HEK293T (cell line): ENCODE data around the gene PHACTR3.

Source experiments
- CTCF ChIA-PET: fragments of 350-600 bp; formaldehyde crosslinking; extraction: SDS; loops from one replicate; lab custom pipeline; 2021; ENCODE audit warnings: antibody characterized with exemption, inconsistent platforms; lab: Yijun Ruan, JAX
- POLR2A ChIA-PET: fragments of 350-600 bp; formaldehyde crosslinking; extraction: SDS; loops from one replicate; lab custom pipeline; 2020; ENCODE audit warnings: antibody characterized with exemption, inconsistent platforms; lab: Yijun Ruan, JAX
- DNase-seq: peaks from one replicate; pipeline ENCODE4 v3.0.0; 2012; ENCODE audit warnings: mixed read lengths; ENCODE audit errors: extremely low spot score
- ARNT ChIP-seq: fragments of 450-650 bp; IDR thresholded peaks from 2 replicates; pipeline ENCODE4 v1.6.1; 2017; ENCODE audit warnings: mild to moderate bottlenecking
- BHLHE40 ChIP-seq: fragments of 450-650 bp; IDR thresholded peaks from 2 replicates; pipeline ENCODE4 v1.6.1; 2016; ENCODE audit warnings: mild to moderate bottlenecking, moderate library complexity, borderline replicate concordance
- CTBP1 ChIP-seq: fragments of 450-650 bp; IDR thresholded peaks from 2 replicates; pipeline ENCODE4 v1.6.1; 2016; ENCODE audit warnings: borderline replicate concordance
- ELF4 ChIP-seq: fragments of 450-650 bp; IDR thresholded peaks from 2 replicates; pipeline ENCODE4 v1.6.1; 2017; ENCODE audit warnings: antibody characterized with exemption
- FOXA1 ChIP-seq: fragments of 450-650 bp; IDR thresholded peaks from 2 replicates; pipeline ENCODE4 v1.6.1; 2016; ENCODE audit warnings: mild to moderate bottlenecking
- FOXK2 ChIP-seq: fragments of 450-650 bp; IDR thresholded peaks from 2 replicates; pipeline ENCODE4 v1.6.1; 2016; ENCODE audit warnings: mild to moderate bottlenecking
- FOXM1 ChIP-seq: fragments of 450-650 bp; IDR thresholded peaks from 2 replicates; pipeline ENCODE4 v1.6.1; 2017; ENCODE audit warnings: mild to moderate bottlenecking, borderline replicate concordance
- HDGF ChIP-seq: fragments of 450-650 bp; IDR thresholded peaks from 2 replicates; pipeline ENCODE4 v1.6.1; 2017; ENCODE audit warnings: antibody characterized with exemption, borderline replicate concordance
- L3MBTL2 ChIP-seq: fragments of 450-650 bp; conservative IDR thresholded peaks from 2 replicates; pipeline ENCODE4 v1.6.1; 2016; ENCODE audit warnings: mild to moderate bottlenecking
- LEF1 ChIP-seq: fragments of 450-650 bp; IDR thresholded peaks from 2 replicates; pipeline ENCODE4 v1.6.1; 2017; ENCODE audit warnings: mild to moderate bottlenecking, borderline replicate concordance
- NFRKB ChIP-seq: fragments of 450-650 bp; IDR thresholded peaks from 2 replicates; pipeline ENCODE4 v1.6.1; 2016; ENCODE audit warnings: mild to moderate bottlenecking, moderate library complexity
- SP1 ChIP-seq: fragments of 450-650 bp; IDR thresholded peaks from 2 replicates; pipeline ENCODE4 v1.6.1; 2017
- SUZ12 ChIP-seq: fragments of 450-650 bp; IDR thresholded peaks from 2 replicates; pipeline ENCODE4 v1.6.1; 2016; ENCODE audit warnings: mild to moderate bottlenecking
- TARDBP ChIP-seq: fragments of 450-650 bp; IDR thresholded peaks from 2 replicates; pipeline ENCODE4 v1.6.1; 2016
- ZNF384 ChIP-seq: fragments of 450-650 bp; IDR thresholded peaks from 2 replicates; pipeline ENCODE4 v1.6.1; 2016
- TF ChIP-seq, protein P1 (sequence below): fragments of 450-650 bp; IDR thresholded peaks from 2 replicates; pipeline ENCODE4 v1.6.1; 2016

PHACTR3 gene

DNA sequence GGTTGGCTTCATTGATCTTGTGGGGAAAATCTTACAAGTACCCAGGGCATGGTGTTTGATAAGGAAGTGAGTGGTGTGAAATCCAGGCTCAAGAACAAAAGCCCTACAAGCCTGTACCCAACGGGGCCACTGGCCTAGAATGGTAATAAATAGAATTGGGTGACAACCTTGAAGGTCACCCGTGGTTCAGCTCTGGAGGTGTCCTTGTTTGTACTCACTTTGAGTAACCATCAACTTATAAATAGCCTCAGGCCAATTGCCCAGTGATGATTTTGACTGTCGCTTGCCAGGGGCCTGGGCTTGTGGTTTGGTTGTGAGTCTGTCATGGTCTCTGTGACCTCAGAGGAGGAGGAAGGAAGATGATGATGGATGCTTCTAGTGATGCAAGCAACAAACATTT, 87.8 kb downstream of the PHACTR3 start:
- no peak for DNase-seq
- POLR2A ChIA-PET: no interaction called here
- TF ChIP-seq BHLHE40 (no peak), SP1 (no peak), ARNT (no peak), LEF1 (no peak), FOXM1 (no peak)
- CTCF ChIA-PET: no interaction called here

DNA sequence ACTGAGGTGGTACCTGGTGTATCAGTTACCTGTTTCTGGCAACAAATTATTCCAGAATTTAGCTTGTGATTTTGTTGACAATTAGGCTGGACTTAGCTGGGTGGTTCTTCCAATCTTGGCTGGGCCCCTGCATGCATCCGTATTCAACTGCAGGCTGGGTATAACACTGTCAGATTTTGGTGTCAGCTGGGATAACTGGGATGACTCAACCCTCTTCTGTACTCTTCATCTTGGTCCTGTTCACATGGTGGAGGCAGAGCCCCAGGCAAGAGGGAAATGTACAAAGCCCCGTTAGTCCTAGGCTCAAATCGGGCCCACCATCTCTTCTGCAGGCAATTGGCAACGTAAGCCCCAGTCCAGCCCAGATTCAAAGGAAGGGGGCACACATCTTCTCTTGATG, 89.2 kb downstream of the PHACTR3 start:
- POLR2A ChIA-PET: no interaction called here
- no peak for TF ChIP-seq BHLHE40
- no peak for TF ChIP-seq SUZ12
- no peak for TF ChIP-seq NFRKB
- TF ChIP-seq HDGF: no peak
- TF ChIP-seq LEF1: no peak
- no peak for TF ChIP-seq FOXK2
- TF ChIP-seq TARDBP: no peak
- no peak for TF ChIP-seq FOXM1
- TF ChIP-seq, protein P1, sequence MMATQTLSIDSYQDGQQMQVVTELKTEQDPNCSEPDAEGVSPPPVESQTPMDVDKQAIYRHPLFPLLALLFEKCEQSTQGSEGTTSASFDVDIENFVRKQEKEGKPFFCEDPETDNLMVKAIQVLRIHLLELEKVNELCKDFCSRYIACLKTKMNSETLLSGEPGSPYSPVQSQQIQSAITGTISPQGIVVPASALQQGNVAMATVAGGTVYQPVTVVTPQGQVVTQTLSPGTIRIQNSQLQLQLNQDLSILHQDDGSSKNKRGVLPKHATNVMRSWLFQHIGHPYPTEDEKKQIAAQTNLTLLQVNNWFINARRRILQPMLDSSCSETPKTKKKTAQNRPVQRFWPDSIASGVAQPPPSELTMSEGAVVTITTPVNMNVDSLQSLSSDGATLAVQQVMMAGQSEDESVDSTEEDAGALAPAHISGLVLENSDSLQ: no peak
- no peak for TF ChIP-seq CTBP1
- no peak for TF ChIP-seq SP1
- TF ChIP-seq L3MBTL2: no peak
- TF ChIP-seq FOXA1: no peak
- TF ChIP-seq ARNT: no peak
- no peak for TF ChIP-seq ELF4
- no peak for TF ChIP-seq ZNF384
- no peak for DNase-seq
- CTCF ChIA-PET: no interaction called here

DNA sequence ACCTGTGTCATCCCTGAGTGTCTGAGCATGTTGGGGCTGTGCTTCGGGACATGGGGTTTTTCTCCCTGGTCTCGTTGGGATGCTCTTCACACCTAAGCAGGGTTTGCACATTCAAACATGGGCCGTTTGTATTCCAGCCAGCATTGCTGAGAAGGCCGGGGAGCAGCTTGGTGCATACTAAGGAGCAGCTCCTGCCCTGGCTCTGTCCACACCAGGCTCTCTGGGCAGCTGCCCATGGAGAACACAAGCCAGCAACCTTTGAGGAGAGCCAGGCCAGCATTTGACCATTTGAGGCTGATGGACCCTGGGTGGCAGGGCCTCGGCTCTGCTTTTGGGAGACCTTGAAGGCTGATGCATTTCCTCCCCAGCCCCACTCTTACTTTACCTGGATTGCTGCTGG, 92.1 kb downstream of the PHACTR3 start:
- no peak for DNase-seq
- ChIA-PET POLR2A (no interaction called here), CTCF (no interaction called here)

DNA sequence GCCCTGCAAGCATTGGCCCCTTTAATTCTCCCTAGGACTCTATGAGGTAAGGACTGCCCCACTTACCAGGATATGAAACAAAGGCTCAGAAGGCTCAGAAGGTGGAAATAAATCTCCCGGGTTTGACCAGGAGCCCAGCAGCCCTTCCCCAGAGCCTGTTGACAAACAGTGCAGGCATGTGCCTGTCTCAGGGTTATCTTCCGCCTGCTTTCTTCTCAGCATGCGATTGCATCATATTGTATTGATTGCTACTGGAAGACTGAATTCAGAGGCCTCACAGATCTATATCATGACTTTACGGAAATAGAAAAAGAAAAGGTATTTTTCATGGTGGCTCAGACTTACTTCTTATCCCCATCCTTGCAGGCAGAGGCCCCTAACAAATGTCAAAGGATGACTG, 92.7 kb downstream of the PHACTR3 start:
- ChIA-PET POLR2A (no interaction called here), CTCF (no interaction called here)
- TF ChIP-seq CTBP1 (no peak), FOXM1 (no peak), ARNT (no peak), SP1 (no peak), L3MBTL2 (no peak), HDGF (no peak), FOXK2 (no peak), TARDBP (no peak), SUZ12 (no peak), BHLHE40 (no peak), ELF4 (no peak)
- no peak for DNase-seq

More for the DNA sequence above, 92.1 kb downstream of the PHACTR3 start:
- TF ChIP-seq ARNT (no peak), HDGF (no peak), BHLHE40 (no peak), ELF4 (no peak), FOXA1 (no peak), CTBP1 (no peak), SP1 (no peak), NFRKB (no peak)

DNA sequence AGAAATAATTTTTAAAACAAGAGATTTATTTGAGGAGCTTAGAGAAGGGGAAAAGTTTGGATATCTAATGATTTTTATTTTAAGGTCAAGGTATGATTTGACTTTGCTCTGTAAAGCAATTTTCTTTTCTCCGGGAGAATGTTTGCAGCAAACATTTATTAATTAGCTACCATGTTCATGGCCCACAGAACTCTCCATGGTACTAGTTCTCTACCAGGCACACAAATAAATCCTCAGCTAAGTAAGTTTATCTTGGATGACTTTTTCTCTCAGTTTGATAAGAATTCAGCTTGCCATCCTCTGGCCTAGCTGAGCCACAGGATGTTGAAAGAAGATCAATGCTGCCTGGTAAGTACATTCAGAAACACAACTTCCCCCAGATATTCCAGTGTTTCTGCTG, 94.3 kb downstream of the PHACTR3 start:
- no peak for DNase-seq
- no peak for TF ChIP-seq ARNT
- no peak for TF ChIP-seq NFRKB
- CTCF ChIA-PET: no interaction called here
- POLR2A ChIA-PET: no interaction called here

DNA sequence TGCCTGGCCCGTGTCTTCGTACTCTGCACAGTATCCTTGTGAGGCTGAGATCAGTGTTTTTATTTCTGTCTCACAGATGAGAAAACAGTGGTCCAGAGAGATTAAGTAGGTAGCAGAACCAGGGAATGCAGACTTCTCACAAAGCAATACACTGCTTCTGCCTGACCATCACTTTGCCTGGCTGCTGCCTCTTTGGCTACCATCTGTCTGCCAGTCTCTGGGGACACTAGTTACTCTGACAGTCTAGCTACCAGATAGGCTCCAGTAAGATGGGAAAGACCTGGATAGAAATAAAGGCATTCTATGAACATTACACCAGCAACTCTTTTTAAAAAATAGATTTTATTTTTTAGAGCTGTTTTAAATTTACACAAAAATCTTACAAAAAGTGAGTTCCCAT, 96.9 kb downstream of the PHACTR3 start:
- POLR2A ChIA-PET: no interaction called here
- DNase-seq: no peak
- CTCF ChIA-PET: no interaction called here
- TF ChIP-seq TARDBP (no peak), FOXK2 (no peak), CTBP1 (no peak), BHLHE40 (no peak), NFRKB (no peak), FOXM1 (no peak), HDGF (no peak), ELF4 (no peak), SUZ12 (no peak)

DNA sequence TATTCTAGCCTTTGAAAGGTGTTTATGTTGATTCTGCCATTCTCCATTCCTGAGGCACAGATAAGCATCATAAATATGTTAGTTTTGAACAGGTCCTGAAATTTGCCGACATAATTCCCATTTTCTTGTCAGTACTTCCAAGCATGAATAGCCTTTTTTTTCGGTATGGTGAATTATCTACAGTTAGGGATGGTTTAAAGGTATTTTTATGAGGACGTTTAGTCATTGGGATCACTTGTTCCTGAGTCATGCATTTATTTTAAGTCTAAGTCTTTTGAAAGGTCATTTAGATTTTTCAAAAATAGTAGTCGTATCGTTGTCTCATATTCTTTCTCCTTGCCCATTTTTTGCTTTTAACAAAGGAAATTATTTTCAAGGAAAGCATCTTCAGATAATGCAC, 98.7 kb downstream of the PHACTR3 start:
- POLR2A ChIA-PET: no interaction called here
- TF ChIP-seq BHLHE40 (no peak), HDGF (no peak), CTBP1 (no peak)
- DNase-seq: no peak
- CTCF ChIA-PET: no interaction called here

DNA sequence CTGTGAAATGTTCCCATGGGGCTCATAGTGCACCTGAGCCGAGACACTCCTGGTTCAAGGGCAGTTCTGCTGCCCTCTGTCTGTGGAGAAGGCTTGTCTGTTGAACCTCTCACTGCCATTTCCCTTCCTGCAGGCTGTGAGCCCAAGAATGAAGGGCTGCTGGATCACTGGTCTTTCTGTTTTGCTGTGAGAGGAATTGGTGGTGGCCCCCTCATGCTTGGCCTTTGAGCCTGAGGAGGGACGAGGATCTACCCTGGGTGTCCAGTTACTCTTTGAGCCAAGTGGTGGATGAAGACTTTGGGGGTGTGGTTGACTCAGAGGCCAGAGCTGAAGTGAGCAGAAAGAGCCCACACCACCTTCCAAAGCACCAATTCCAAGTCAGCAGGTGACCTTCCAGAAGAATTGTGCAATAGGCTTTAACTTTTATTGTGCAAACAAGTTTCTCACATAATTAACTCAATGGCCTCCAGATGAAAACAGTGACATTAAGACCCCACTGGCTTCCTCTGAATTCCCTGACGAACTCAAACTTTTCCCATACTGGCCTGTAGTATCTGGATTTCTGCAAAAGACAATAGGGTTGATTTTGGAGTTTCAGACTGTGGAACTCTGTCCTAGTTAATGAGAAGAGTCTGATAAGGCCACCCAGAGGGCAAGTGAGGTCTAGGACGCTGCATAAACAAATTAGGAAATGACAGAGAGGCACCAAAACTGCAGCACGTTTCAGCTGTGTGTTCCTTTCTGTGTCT, 101.5 kb downstream of the PHACTR3 start:
- no peak for DNase-seq
- ChIA-PET CTCF (interaction anchor here (1.1 kb wide), 1 partner anchor 41 kb away, joined by 3 read pairs; no protein-coding TSS in a partner anchor), POLR2A (no interaction called here)
- no peak for TF ChIP-seq LEF1
- TF ChIP-seq HDGF: no peak
- TF ChIP-seq NFRKB: no peak
- no peak for TF ChIP-seq FOXA1
- no peak for TF ChIP-seq SUZ12
- TF ChIP-seq SP1: no peak
- TF ChIP-seq, protein P1: no peak
- no peak for TF ChIP-seq FOXM1
- TF ChIP-seq FOXK2: no peak
- no peak for TF ChIP-seq CTBP1
- no peak for TF ChIP-seq ELF4
- TF ChIP-seq ZNF384: no peak
- TF ChIP-seq BHLHE40: no peak
- no peak for TF ChIP-seq TARDBP
- TF ChIP-seq L3MBTL2: no peak
- no peak for TF ChIP-seq ARNT
